Measurements from ENCODE around the gene DAPK2. TPM values are rescaled to one million over a fixed set of nuclear protein-coding genes. Genes with fewer than 3 reads are reported as not detected.

DAPK2 gene
- total and polyA plus RNA-seq, 2 donors (not counting 1 experiment from before 2014, with no cell fraction given) = 8.3 to 31.9 TPM

- H2AFZ ChIP-seq (ENCODE audit: insufficient read depth, low read depth, low read length, poor library complexity, severe bottlenecking) = peak overlapping the region; percentile 71
- peak overlapping the region; percentile 86 for H3K4me3 Mint-ChIP-seq
- TF ChIP-seq, protein P1, sequence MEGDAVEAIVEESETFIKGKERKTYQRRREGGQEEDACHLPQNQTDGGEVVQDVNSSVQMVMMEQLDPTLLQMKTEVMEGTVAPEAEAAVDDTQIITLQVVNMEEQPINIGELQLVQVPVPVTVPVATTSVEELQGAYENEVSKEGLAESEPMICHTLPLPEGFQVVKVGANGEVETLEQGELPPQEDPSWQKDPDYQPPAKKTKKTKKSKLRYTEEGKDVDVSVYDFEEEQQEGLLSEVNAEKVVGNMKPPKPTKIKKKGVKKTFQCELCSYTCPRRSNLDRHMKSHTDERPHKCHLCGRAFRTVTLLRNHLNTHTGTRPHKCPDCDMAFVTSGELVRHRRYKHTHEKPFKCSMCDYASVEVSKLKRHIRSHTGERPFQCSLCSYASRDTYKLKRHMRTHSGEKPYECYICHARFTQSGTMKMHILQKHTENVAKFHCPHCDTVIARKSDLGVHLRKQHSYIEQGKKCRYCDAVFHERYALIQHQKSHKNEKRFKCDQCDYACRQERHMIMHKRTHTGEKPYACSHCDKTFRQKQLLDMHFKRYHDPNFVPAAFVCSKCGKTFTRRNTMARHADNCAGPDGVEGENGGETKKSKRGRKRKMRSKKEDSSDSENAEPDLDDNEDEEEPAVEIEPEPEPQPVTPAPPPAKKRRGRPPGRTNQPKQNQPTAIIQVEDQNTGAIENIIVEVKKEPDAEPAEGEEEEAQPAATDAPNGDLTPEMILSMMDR (IDR thresholded peaks at IDR 0.05) = no peak
- no peak for TF ChIP-seq EZH2 (IDR thresholded peaks at IDR 0.05; ENCODE audit: borderline replicate concordance, insufficient read depth, low read depth, low read length, poor library complexity, severe bottlenecking)
These were observed 388 bp downstream of the DAPK2 start for GRCh38 chr15:64045774-64046420.

GRCh38 chr15:64045101-64045435, 1.2 kb downstream of the DAPK2 start:
- no peaks in the 10 kb centered on the region for H3K9me3 ChIP-seq (ENCODE audit: control extremely low read depth in 1 of 3, control insufficient read depth in 2 of 3, insufficient read depth in 1 of 3, low read length in 2 of 3)
- peaks cover 57% of the 10 kb centered on the region for H3K4me1 Mint-ChIP-seq
- no peaks in the 10 kb centered on the region for H3K36me3 ChIP-seq (replicated peaks in 1 of 2; ENCODE audit: control extremely low read depth in 1 of 2, control insufficient read depth in 1 of 2, extremely low read depth in 1 of 2, insufficient read depth in 2 of 2, low read length in 1 of 2)
- no peaks in the 10 kb centered on the region for H3K27me3 ChIP-seq (replicated peaks in 1 of 4; ENCODE audit: control extremely low read depth in 1 of 4, control insufficient read depth in 3 of 4, insufficient read depth in 4 of 4, low read length in 3 of 4)
- peak overlapping the region in 1 of 5 experiments; percentile 0 for H3K4me3 ChIP-seq (ENCODE audit: control extremely low read depth in 1 of 5, extremely low read depth in 1 of 5, insufficient read depth in 1 of 5, low read depth in 2 of 5, low read length in 4 of 5)
- H3K27ac Mint-ChIP-seq = peak overlapping the region; percentile 91
- peak overlapping the region; percentile 86 for H3K4me3 Mint-ChIP-seq
- H3K9ac ChIP-seq (ENCODE audit: low read length) = no peak overlapping the region
- ChIA-PET POLR2A (interaction anchor here (0.6 to 2.9 kb wide), 4 partner anchors 35 to 720 kb away, joined by 3 to 19 read pairs (median 4); partner anchors contain the start of gene CIAO2A), CTCF (interaction anchor here (0.6 to 5.4 kb wide), 21 partner anchors 9 to 435 kb away, joined by 3 to 82 read pairs (median 7); partner anchors contain the start of genes CIAO2A and SNX22)
- peaks cover 55 to 63% of the 10 kb centered on the region in 2 donors for H3K4me1 ChIP-seq (ENCODE audit: control insufficient read depth in 2 of 2, insufficient read depth in 2 of 2, low read length in 2 of 2)
- H3K9me3 Mint-ChIP-seq (ENCODE audit: insufficient read depth) = no peaks in the 10 kb centered on the region
- H3K27me3 Mint-ChIP-seq = no peaks in the 10 kb centered on the region
- H3K79me2 ChIP-seq (ENCODE audit: control insufficient read depth, insufficient read depth, low read length) = peaks cover 2% of the 10 kb centered on the region
- H2AFZ ChIP-seq (ENCODE audit: insufficient read depth, low read depth, low read length, poor library complexity, severe bottlenecking) = peak overlapping the region; percentile 16
- WGBS (ENCODE audit: insufficient coverage) = 57% methylated on average over 5 of the region's 5 CpGs
- peak overlapping the region; percentile 46 to 57 for H3K27ac ChIP-seq (ENCODE audit: low read length in 2 of 2)
- H4K20me1 ChIP-seq (ENCODE audit: control insufficient read depth, insufficient read depth, low read length, poor library complexity, severe bottlenecking) = peaks cover 7% of the 10 kb centered on the region
- no peak for DNase-seq
- peak overlapping the region; percentile 87 for H3K4me2 ChIP-seq (replicated peaks; ENCODE audit: low read depth, low read length, poor library complexity, severe bottlenecking)
- peak; percentile 4 for ATAC-seq (ENCODE audit: low read depth)
- intact Hi-C loops (cut with micrococcal nuclease) = loop anchor here (2.0 to 5.0 kb wide), 2 partner anchors 34 to 213 kb away; partner anchors contain the start of gene HERC1
- TF ChIP-seq EZH2 (IDR thresholded peaks at IDR 0.05; ENCODE audit: borderline replicate concordance, insufficient read depth, low read depth, low read length, poor library complexity, severe bottlenecking) = no peak
- TF ChIP-seq, protein P1 (IDR thresholded peaks at IDR 0.05) = no peak

More at GRCh38 chr15:64045774-64046420, 388 bp downstream of the DAPK2 start:
- peaks cover 61 to 71% of the 10 kb centered on the region in 2 donors for H3K4me1 ChIP-seq (ENCODE audit: control insufficient read depth in 2 of 2, insufficient read depth in 2 of 2, low read length in 2 of 2)
- H3K27ac ChIP-seq (ENCODE audit: low read length in 2 of 2) = no peak overlapping the region
- intact Hi-C loops (cut with micrococcal nuclease) = loop anchor here (1.0 to 5.0 kb wide), 5 partner anchors 35 to 294 kb away; partner anchors contain the start of gene HERC1
- no peaks in the 10 kb centered on the region for H3K9me3 Mint-ChIP-seq (ENCODE audit: insufficient read depth)
- H3K27me3 ChIP-seq (replicated peaks in 1 of 4; ENCODE audit: control extremely low read depth in 1 of 4, control insufficient read depth in 3 of 4, insufficient read depth in 4 of 4, low read length in 3 of 4) = no peaks in the 10 kb centered on the region
- H3K27me3 Mint-ChIP-seq = no peaks in the 10 kb centered on the region
- peak overlapping the region in 4 of 5 experiments; percentile 5 to 54 (median 48) for H3K4me3 ChIP-seq (ENCODE audit: control extremely low read depth in 1 of 5, extremely low read depth in 1 of 5, insufficient read depth in 1 of 5, low read depth in 2 of 5, low read length in 4 of 5)
- peaks cover 59% of the 10 kb centered on the region for H3K4me1 Mint-ChIP-seq
- H3K4me2 ChIP-seq (replicated peaks; ENCODE audit: low read depth, low read length, poor library complexity, severe bottlenecking) = peak overlapping the region; percentile 87
- DNase-seq = no peak
- no peaks in the 10 kb centered on the region for H3K36me3 ChIP-seq (replicated peaks in 1 of 2; ENCODE audit: control extremely low read depth in 1 of 2, control insufficient read depth in 1 of 2, extremely low read depth in 1 of 2, insufficient read depth in 2 of 2, low read length in 1 of 2)
- 19% methylated on average over 74 of the region's 76 CpGs for WGBS (ENCODE audit: insufficient coverage)
- H4K20me1 ChIP-seq (ENCODE audit: control insufficient read depth, insufficient read depth, low read length, poor library complexity, severe bottlenecking) = peaks cover 7% of the 10 kb centered on the region
- CTCF ChIA-PET = interaction anchor here (0.9 to 5.4 kb wide), 32 partner anchors 10 to 328 kb away, joined by 3 to 82 read pairs (median 5); no protein-coding TSS in a partner anchor
- ATAC-seq (ENCODE audit: low read depth) = peak; percentile 18
- POLR2A ChIA-PET = interaction anchor here (0.5 to 2.9 kb wide), 4 partner anchors 9 to 719 kb away, joined by 3 to 19 read pairs (median 6); no protein-coding TSS in a partner anchor
- H3K9ac ChIP-seq (ENCODE audit: low read length) = peak overlapping the region; percentile 30
- no peaks in the 10 kb centered on the region for H3K9me3 ChIP-seq (ENCODE audit: control extremely low read depth in 1 of 3, control insufficient read depth in 2 of 3, insufficient read depth in 1 of 3, low read length in 2 of 3)
- H3K27ac Mint-ChIP-seq = peak overlapping the region; percentile 91
- peaks cover 2% of the 10 kb centered on the region for H3K79me2 ChIP-seq (ENCODE audit: control insufficient read depth, insufficient read depth, low read length)

Data from B cell (primary cell).